IMR-90 (cell line): ENCODE results near the gene SCNN1B. TPM values are rescaled to one million over a fixed set of nuclear protein-coding genes. Genes with fewer than 3 reads are reported as not detected.

Source experiments
- ATAC-seq: fragments of 200-7000 bp; cut with Tn5 transposase; 2 replicates; pipeline ENCODE4 v1.9.1; 2020; ENCODE audit warnings: low read depth, mild to moderate bottlenecking, moderate library complexity
- BruUV-seq: library from RNA; stranded (reverse); fragments of 400-500 nt; replicated peaks from 2 replicates; lab custom pipeline; 2021; lab: Mats Ljungman, UMichigan
- CTCF ChIA-PET: fragments of 300-600 bp; formaldehyde crosslinking; extraction: SDS; loops from one replicate; lab custom pipeline; 2021; ENCODE audit warnings: antibody characterized with exemption; lab: Yijun Ruan, JAX
- POLR2A ChIA-PET: fragments of 300-600 bp; sonication (Branson Sonifier 250); formaldehyde crosslinking; loops from one replicate; lab custom pipeline; 2022; ENCODE audit warnings: antibody characterized with exemption; ENCODE audit not compliant: unreplicated experiment; lab: Charles Lee
- DNase-seq: peaks from one replicate; pipeline ENCODE4 v3.0.0; 2013
- H2AFZ ChIP-seq: replicated peaks from 2 replicates; pipeline ENCODE3; 2013; ENCODE audit warnings: low read length, mild to moderate bottlenecking; ENCODE audit not compliant: poor library complexity
- H2AK5ac ChIP-seq: 2 replicates; pipeline ENCODE4 v1.6.1; 2013; ENCODE audit warnings: low read depth, low read length, inconsistent platforms
- H2AK9ac ChIP-seq: replicated peaks from 2 replicates; pipeline ENCODE3; 2013; ENCODE audit warnings: mild to moderate bottlenecking, low read depth, low read length, moderate library complexity; ENCODE audit not compliant: poor library complexity
- H2BK120ac ChIP-seq: 2 replicates; pipeline ENCODE4 v1.6.1; 2013; ENCODE audit warnings: low read depth, low read length, inconsistent platforms
- H2BK15ac ChIP-seq: 3 replicates; pipeline ENCODE4 v1.6.1; 2013; ENCODE audit warnings: low read depth, low read length, inconsistent platforms
- H2BK20ac ChIP-seq: 2 replicates; pipeline ENCODE4 v1.6.1; 2013; ENCODE audit warnings: low read depth, mild to moderate bottlenecking, inconsistent platforms, low read length, moderate library complexity
- H2BK5ac ChIP-seq: 2 replicates; pipeline ENCODE4 v1.6.1; 2013; ENCODE audit warnings: mild to moderate bottlenecking, low read depth, low read length, inconsistent platforms; ENCODE audit not compliant: poor library complexity, severe bottlenecking
- H3K14ac ChIP-seq: replicated peaks from 2 replicates; pipeline ENCODE4 v1.6.1; 2013; ENCODE audit warnings: low read depth, low read length, inconsistent platforms
- H3K18ac ChIP-seq: 2 replicates; pipeline ENCODE4 v1.6.1; 2013; ENCODE audit warnings: low read depth, low read length, control low read depth
- H3K23ac ChIP-seq: 2 replicates; pipeline ENCODE4 v1.6.1; 2013; ENCODE audit warnings: low read depth, low read length, inconsistent platforms
- H3K27ac ChIP-seq: 2 replicates; pipeline ENCODE4 v1.5.1; 2013; ENCODE audit warnings: mild to moderate bottlenecking, control low read depth, low read length; ENCODE audit not compliant: insufficient read depth
- H3K27me3 ChIP-seq: 2 replicates; pipeline ENCODE4 v1.6.1; 2013; ENCODE audit warnings: low read length; ENCODE audit not compliant: control insufficient read depth, insufficient read depth
- H3K36me3 ChIP-seq: 2 replicates; pipeline ENCODE4 v1.6.1; 2013; ENCODE audit warnings: low read length, mixed read lengths; ENCODE audit not compliant: control insufficient read depth, insufficient read depth
- H3K4ac ChIP-seq: 2 replicates; pipeline ENCODE4 v1.6.1; 2013; ENCODE audit warnings: low read depth, low read length, inconsistent platforms
- H3K4me1 ChIP-seq: 2 replicates; pipeline ENCODE4 v1.6.1; 2013; ENCODE audit warnings: low read length, mixed read lengths; ENCODE audit not compliant: control insufficient read depth, insufficient read depth
- H3K4me2 ChIP-seq: 2 replicates; pipeline ENCODE4 v1.6.1; 2013; ENCODE audit warnings: low read depth, mild to moderate bottlenecking, control low read depth, low read length, moderate library complexity
- H3K4me3 ChIP-seq: 2 replicates; pipeline ENCODE4 v1.5.1; 2013; ENCODE audit warnings: low read depth, mild to moderate bottlenecking, control low read depth, low read length, moderate library complexity; ENCODE audit not compliant: insufficient read depth
- H3K56ac ChIP-seq: 2 replicates; pipeline ENCODE4 v1.6.1; 2013; ENCODE audit warnings: low read length, inconsistent platforms; ENCODE audit not compliant: insufficient read depth; ENCODE audit errors: extremely low read depth
- H3K79me1 ChIP-seq, 2 experiments: 2 replicates each; pipeline ENCODE4 v1.6.1; 2013; ENCODE audit warnings: low read length in 2 of 2, inconsistent platforms in 1 of 2, low read depth in 1 of 2
- H3K9ac ChIP-seq: 2 replicates; pipeline ENCODE4 v1.6.1; 2013; ENCODE audit warnings: low read depth, low read length, control low read depth
- H3K9me1 ChIP-seq: 2 replicates; pipeline ENCODE4 v1.6.1; 2013; ENCODE audit warnings: low read length, inconsistent platforms; ENCODE audit not compliant: insufficient read depth
- H3K9me3 ChIP-seq: 2 replicates; pipeline ENCODE4 v1.6.1; 2013; ENCODE audit warnings: low read length; ENCODE audit not compliant: control insufficient read depth, insufficient read depth
- H4K20me1 ChIP-seq: 2 replicates; pipeline ENCODE4 v1.6.1; 2013; ENCODE audit warnings: low read length, inconsistent platforms; ENCODE audit not compliant: insufficient read depth
- H4K5ac ChIP-seq: 2 replicates; pipeline ENCODE4 v1.6.1; 2013; ENCODE audit warnings: mild to moderate bottlenecking, low read depth, low read length, control low read depth
- H4K8ac ChIP-seq, 2 experiments: 2 replicates each; pipeline ENCODE4 v1.6.1; 2013; ENCODE audit warnings: low read depth in 2 of 2, low read length in 2 of 2, control low read depth in 1 of 2, inconsistent platforms in 1 of 2
- H4K91ac ChIP-seq: 2 replicates; pipeline ENCODE4 v1.6.1; 2013; ENCODE audit warnings: low read depth, low read length, inconsistent platforms; ENCODE audit not compliant: insufficient read depth
- BHLHE40 ChIP-seq: fragments of 150-350 bp; IDR thresholded peaks from 2 replicates; pipeline ENCODE4 v1.6.1; 2016; ENCODE audit warnings: mild to moderate bottlenecking, low read depth, low read length
- FOS ChIP-seq: fragments of 150-350 bp; IDR thresholded peaks from 2 replicates; pipeline ENCODE4 v1.6.1; 2016; ENCODE audit warnings: low read depth, low read length
- MAZ ChIP-seq: IDR thresholded peaks from 2 replicates; pipeline ENCODE4 v1.6.1; 2012; ENCODE audit warnings: low read depth, mild to moderate bottlenecking, low read length, improper control_type of control experiment, moderate library complexity, borderline replicate concordance
- NFE2L2 ChIP-seq: fragments of 150-350 bp; IDR thresholded peaks from 2 replicates; pipeline ENCODE4 v1.6.1; 2016; ENCODE audit warnings: low read depth, mild to moderate bottlenecking, low read length
- RAD21 ChIP-seq: IDR thresholded peaks from 2 replicates; pipeline ENCODE4 v1.6.1; 2012; ENCODE audit warnings: low read length, improper control_type of control experiment
- RCOR1 ChIP-seq: IDR thresholded peaks from 2 replicates; pipeline ENCODE4 v1.6.1; 2012; ENCODE audit warnings: mild to moderate bottlenecking, low read length, improper control_type of control experiment; ENCODE audit not compliant: insufficient replicate concordance
- WGBS, 2 experiments: methylation state at CpG; one replicate each; pipeline versions ENCODE4 v1.1.5 to v1.1.7; 2013; ENCODE audit warnings: missing lambda C conversion rate in 2 of 2; ENCODE audit not compliant: insufficient read length in 1 of 2; ENCODE audit errors: extremely low coverage in 2 of 2; 5-methylcytosine and 5-hydroxymethylcytosine counted together
- dilution Hi-C: fragments of 300-500 bp; cut with HindIII; formaldehyde crosslinking; loops from one replicate; pipeline ENCODE4 v1.14.3; 2018; ENCODE audit warnings: low sequenced_read_pairs; ENCODE audit not compliant: unreplicated experiment
- in situ Hi-C: fragments of 300-500 bp; cut with MboI; formaldehyde crosslinking; loops from 3 replicates; pipeline ENCODE4 v1.14.3; 2019; ENCODE audit warnings: low sequenced_read_pairs, inconsistent platforms, mixed read lengths
- intact Hi-C: fragments of 100-400 bp; cut with micrococcal nuclease; formaldehyde crosslinking; loops from 2 replicates; pipeline ENCODE4 v1.10.0; 2022
- polyA plus RNA-seq, 3 experiments: library from polyadenylated mRNA; depleted of rRNA; stranded (reverse); fragments of >200 nt; gene quantifications; 2 replicates each; pipeline ENCODE4 v1.2.3, GENCODE V29; 2012; ENCODE audit warnings: low replicate concordance in 1 of 3
- total RNA-seq: library from RNA; depleted of rRNA; stranded (reverse); fragments of >200 nt; gene quantifications from 2 replicates; pipeline ENCODE4 v1.2.3, GENCODE V29; 2012
- TF ChIP-seq, protein P1 (sequence below): fragments of 150-350 bp; IDR thresholded peaks from 2 replicates; pipeline ENCODE4 v1.6.1; 2016; ENCODE audit warnings: low read depth, mild to moderate bottlenecking, low read length, moderate library complexity, borderline replicate concordance

SCNN1B gene
- total and polyA plus RNA-seq, 2 of the 4 experiments (the other 2 are of a cell fraction) = not detected

DNA sequence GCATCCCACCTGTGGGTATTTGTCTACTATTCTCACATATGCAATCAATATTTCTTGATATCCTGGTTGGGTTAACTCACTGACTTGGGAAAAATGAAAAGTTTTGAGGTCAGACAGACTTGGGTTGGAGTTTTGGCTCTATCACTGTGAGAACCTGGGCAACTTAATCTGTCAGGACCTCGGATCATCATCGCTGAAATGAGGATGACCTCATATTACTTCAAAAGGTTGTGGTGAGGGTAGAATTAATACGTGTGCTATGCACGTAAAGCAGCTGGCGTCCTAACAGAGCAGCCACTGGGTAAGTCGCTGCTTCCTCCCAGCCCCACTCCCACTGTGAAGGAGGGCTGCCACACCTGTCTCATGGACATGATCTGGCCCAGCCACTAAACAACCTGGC, 93.6 kb downstream of the SCNN1B start:
- Histone ChIP-seq H4K5ac (no peak overlapping the region), H2BK120ac (no peak overlapping the region), H4K8ac (no peak overlapping the region), H2BK5ac (no peak overlapping the region), H2AK9ac (peak overlapping the region; percentile 15), H3K36me3 (peaks cover 61% of the 10 kb centered on the region), H3K18ac (no peak overlapping the region), H2AK5ac (no peak overlapping the region), H3K23ac (no peak overlapping the region), H3K4me2 (no peak overlapping the region), H3K56ac (no peak overlapping the region), H3K14ac (no peak overlapping the region), H3K4me1 (peaks cover 1% of the 10 kb centered on the region; the same call in 1 of the 2 replicates), H3K27me3 (no peaks in the 10 kb centered on the region), H3K4ac (no peak overlapping the region), H2AFZ (no peak overlapping the region), H2BK15ac (no peak overlapping the region), H2BK20ac (no peak overlapping the region), H3K27ac (no peak overlapping the region), H3K79me1 (no peaks in the 10 kb centered on the region), H3K9me1 (no peaks in the 10 kb centered on the region; the same call in 1 of the 2 replicates), H3K9me3 (no peaks in the 10 kb centered on the region), H3K9ac (no peak overlapping the region), H4K20me1 (no peaks in the 10 kb centered on the region), H4K91ac (no peak overlapping the region), H3K4me3 (no peak overlapping the region)
- no peak for ATAC-seq
- no TSS peak for BruUV-seq
- POLR2A ChIA-PET = no interaction called here
- WGBS, 2 experiments = no CpG with 5 or more reads among the region's 6 CpGs
- intact Hi-C loops = no loop called here
- CTCF ChIA-PET = no interaction called here
- in situ Hi-C loops = no loop called here
- no peak for DNase-seq
- dilution Hi-C loops = no loop called here
- TF ChIP-seq RAD21 (no peak), BHLHE40 (no peak), FOS (no peak), MAZ (no peak), RCOR1 (no peak), NFE2L2 (no peak)
- TF ChIP-seq, protein P1, sequence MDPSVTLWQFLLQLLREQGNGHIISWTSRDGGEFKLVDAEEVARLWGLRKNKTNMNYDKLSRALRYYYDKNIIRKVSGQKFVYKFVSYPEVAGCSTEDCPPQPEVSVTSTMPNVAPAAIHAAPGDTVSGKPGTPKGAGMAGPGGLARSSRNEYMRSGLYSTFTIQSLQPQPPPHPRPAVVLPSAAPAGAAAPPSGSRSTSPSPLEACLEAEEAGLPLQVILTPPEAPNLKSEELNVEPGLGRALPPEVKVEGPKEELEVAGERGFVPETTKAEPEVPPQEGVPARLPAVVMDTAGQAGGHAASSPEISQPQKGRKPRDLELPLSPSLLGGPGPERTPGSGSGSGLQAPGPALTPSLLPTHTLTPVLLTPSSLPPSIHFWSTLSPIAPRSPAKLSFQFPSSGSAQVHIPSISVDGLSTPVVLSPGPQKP = no peak
